GM12878 (cell line): ENCODE results near the gene SH2B2. TPM values are rescaled to one million over a fixed set of nuclear protein-coding genes. Genes with fewer than 3 reads are reported as not detected.

Source experiments
- ATAC-seq: fragments of 200-7000 bp; cut with Tn5 transposase; 3 replicates; pipeline ENCODE4 v1.9.1; 2020; ENCODE audit warnings: mild to moderate bottlenecking, moderate library complexity
- BruUV-seq: library from RNA; stranded (reverse); fragments of 400-500 nt; replicated peaks from 2 replicates; lab custom pipeline; 2021; lab: Mats Ljungman, UMichigan
- CTCF ChIA-PET: fragments of 300-600 bp; sonication (Branson Sonifier 250); formaldehyde crosslinking; extraction: SDS; loops from one replicate; lab custom pipeline; 2021; ENCODE audit warnings: inconsistent platforms; lab: Yijun Ruan, JAX
- POLR2A ChIA-PET: fragments of 350-600 bp; formaldehyde crosslinking; extraction: SDS; loops from one replicate; lab custom pipeline; 2021; ENCODE audit warnings: inconsistent platforms; lab: Charles Lee
- RAD21 ChIA-PET: fragments of 300-600 bp; sonication (Branson Sonifier 250); formaldehyde crosslinking; loops from one replicate; lab custom pipeline; 2023; ENCODE audit warnings: antibody characterized with exemption; ENCODE audit not compliant: unreplicated experiment; lab: Charles Lee
- SMC1A ChIA-PET: fragments of 300-600 bp; sonication (Branson Sonifier 250); formaldehyde crosslinking; loops from one replicate; lab custom pipeline; 2023; ENCODE audit not compliant: unreplicated experiment, uncharacterized antibody; lab: Charles Lee
- DNase-seq: peaks from one replicate; pipeline ENCODE4 v3.0.0-alpha.2; 2011; ENCODE audit warnings: low read depth, low spot score
- FAIRE-seq: peaks from 3 replicates; lab custom pipeline; 2011; peaks lifted over from hg19 to GRCh38; lab: Jason Lieb, UNC
- H2AFZ ChIP-seq: 2 replicates; pipeline ENCODE4 v1.6.0; 2011; ENCODE audit warnings: low read depth, low read length, control low read depth; ENCODE audit not compliant: control insufficient read depth
- H3K27ac ChIP-seq: 2 replicates; pipeline ENCODE4 v1.5.1; 2011; ENCODE audit warnings: control low read depth; ENCODE audit not compliant: control insufficient read depth, insufficient read depth
- H3K27me3 ChIP-seq, 2 experiments: replicated peaks in 1 of 2; 2 replicates each; pipeline versions ENCODE4 v1.6.0 to v1.6.1; 2011; ENCODE audit warnings: low read length in 1 of 2; ENCODE audit not compliant: control insufficient read depth in 2 of 2, insufficient read depth in 2 of 2
- H3K36me3 ChIP-seq, 2 experiments: 2 replicates each; pipeline ENCODE4 v1.5.1; 2011; ENCODE audit warnings: low read length in 1 of 2; ENCODE audit not compliant: control insufficient read depth in 2 of 2, insufficient read depth in 2 of 2
- H3K4me1 ChIP-seq: 2 replicates; pipeline ENCODE4 v1.6.1; 2011; ENCODE audit warnings: mild to moderate bottlenecking, low read length, moderate library complexity, mixed read lengths; ENCODE audit not compliant: control insufficient read depth, insufficient read depth
- H3K4me2 ChIP-seq: 2 replicates; pipeline ENCODE4 v1.6.0; 2011; ENCODE audit warnings: control low read depth; ENCODE audit not compliant: control insufficient read depth, insufficient read depth
- H3K4me3 ChIP-seq: fragments of 200-600 bp; sonication (generic); 2 replicates; pipeline ENCODE4 v1.5.1; 2016
- H3K79me2 ChIP-seq: 2 replicates; pipeline ENCODE4 v1.6.0; 2011; ENCODE audit warnings: low read length; ENCODE audit not compliant: control insufficient read depth, insufficient read depth
- H3K9ac ChIP-seq: 2 replicates; pipeline ENCODE4 v1.8.0; 2011; ENCODE audit warnings: low read length, control low read depth, mixed read lengths; ENCODE audit not compliant: control insufficient read depth, insufficient read depth
- H3K9me3 ChIP-seq: replicated peaks from 3 replicates; pipeline ENCODE4 v1.5.1; 2011; ENCODE audit warnings: mild to moderate bottlenecking, low read length; ENCODE audit not compliant: control insufficient read depth, insufficient read depth
- H4K20me1 ChIP-seq: 2 replicates; pipeline ENCODE4 v1.6.0; 2011; ENCODE audit not compliant: control insufficient read depth, insufficient read depth
- BACH1 ChIP-seq: fragments of 450-650 bp; IDR thresholded peaks from 2 replicates; pipeline ENCODE4 v1.6.1; 2017; ENCODE audit warnings: mild to moderate bottlenecking, borderline replicate concordance
- BCLAF1 ChIP-seq: fragments of 450-650 bp; IDR thresholded peaks from 2 replicates; pipeline ENCODE4 v1.6.1; 2017; ENCODE audit warnings: antibody characterized with exemption, mild to moderate bottlenecking, moderate library complexity
- DPF2 ChIP-seq: fragments of 450-650 bp; IDR thresholded peaks from 2 replicates; pipeline ENCODE4 v1.6.1; 2017; ENCODE audit warnings: mild to moderate bottlenecking
- EGR1 ChIP-seq, 2 experiments: IDR thresholded peaks; 1 replicate in 1 of 2; 2 replicates in 1 of 2; pipeline ENCODE4 v1.6.1; 2011 to 2012; ENCODE audit warnings: low read depth in 2 of 2, low read length in 2 of 2, borderline replicate concordance in 1 of 2, mild to moderate bottlenecking in 1 of 2, moderate library complexity in 1 of 2
- POLR2A ChIP-seq: IDR thresholded peaks from 2 replicates; pipeline ENCODE4 v1.6.1; 2011; ENCODE audit warnings: low read depth, mild to moderate bottlenecking, low read length
- POLR2AphosphoS5 ChIP-seq: IDR thresholded peaks from 2 replicates; pipeline ENCODE4 v1.6.1; 2011; ENCODE audit warnings: mild to moderate bottlenecking, low read length, inconsistent platforms
- WGBS: methylation state at CpG from one replicate; pipeline ENCODE4 v1.1.6; 2016; ENCODE audit warnings: low lambda C conversion rate; ENCODE audit not compliant: insufficient replicate concordance, insufficient coverage; ENCODE audit errors: missing lambda C conversion rate; 5-methylcytosine and 5-hydroxymethylcytosine counted together
- in situ Hi-C: fragments of 300-500 bp; cut with MboI; formaldehyde crosslinking; loops from 9 replicates; pipeline ENCODE4 v1.14.3; 2018; ENCODE audit warnings: mixed read lengths
- intact Hi-C: fragments of 100-400 bp; cut with micrococcal nuclease; formaldehyde crosslinking; loops from one replicate; pipeline ENCODE4 v1.14.2; 2022; ENCODE audit not compliant: unreplicated experiment
- polyA plus RNA-seq, 11 experiments: library from polyadenylated mRNA; depleted of rRNA in 4 of 11; unstranded in 6 of 11; stranded (reverse) in 5 of 11; fragments of >200 nt; fragmentation: Nextera tagmentation in 4 of 11; fragmentation: Illumina TruSeq in 1 of 11; extraction: Ambion mirVana in 4 of 11; extraction: Trizol in 1 of 11; gene quantifications; 1 replicate in 1 of 11; 2 replicates in 10 of 11; pipeline versions ENCODE4 v1.2.1 to v1.2.3, GENCODE V29; 2011 to 2016; ENCODE audit warnings: inconsistent platforms in 2 of 11, missing spikeins in 2 of 11, low read depth in 1 of 11
- total RNA-seq, 4 experiments: library from RNA; depleted of rRNA in 3 of 4; stranded (reverse); fragments of >200 nt in 3 of 4; fragmentation: Illumina TruSeq in 1 of 4; extraction: Trizol in 1 of 4; gene quantifications; 2 replicates each; pipeline versions ENCODE4 v1.2.1 to v1.2.3, GENCODE V29; 2013 to 2021

SH2B2 gene
- total and polyA plus RNA-seq, 10 of the 15 experiments (the other 5 are each of a cell fraction or from before 2014, with no cell fraction given), result 0.13 to 55.1 (median 7.4) TPM; not detected in 1

- 94% methylated on average over 31 of the region's 73 CpGs for WGBS
- Histone ChIP-seq H3K4me2 (no peak overlapping the region), H3K27me3 (no peaks in the 10 kb centered on the region), H3K4me1 (no peaks in the 10 kb centered on the region), H3K9me3 (no peaks in the 10 kb centered on the region), H3K79me2 (no peaks in the 10 kb centered on the region), H4K20me1 (no peaks in the 10 kb centered on the region; the same call in 1 of the 2 replicates), H3K9ac (no peak overlapping the region), H3K4me3 (no peak overlapping the region), H3K27ac (no peak overlapping the region), H2AFZ (no peak overlapping the region), H3K36me3 (peaks cover 14 to 24% of the 10 kb centered on the region in 2 experiments)
- no peak for DNase-seq
- FAIRE-seq, result no peak
- in situ Hi-C loops (no loop called here), intact Hi-C loops (no loop called here)
- no peak for ATAC-seq
- BruUV-seq, result no TSS peak
- RAD21 ChIA-PET, result no interaction called here
- SMC1A ChIA-PET, result no interaction called here
- TF ChIP-seq BACH1, result no peak
- TF ChIP-seq POLR2A, result peak; percentile 56
- peak; percentile 38; the same call in 1 of the 2 replicates for TF ChIP-seq POLR2AphosphoS5
- no peak for TF ChIP-seq EGR1 (IDR thresholded peaks at IDR 0.05; ENCODE audit: borderline replicate concordance in 1 of 2, low read depth in 2 of 2, low read length in 2 of 2)
- TF ChIP-seq DPF2, result no peak
- TF ChIP-seq BCLAF1, result no peak
- POLR2A ChIA-PET, result interaction anchor here (1.1 kb wide), 1 partner anchor 10 kb away, joined by 4 read pairs; no protein-coding TSS in a partner anchor
- CTCF ChIA-PET, result no interaction called here
Measured at GRCh38 chr7:102321351-102322201, 34.9 kb downstream of the SH2B2 start.
